Body of pancreas (tissue), 4 donors: ENCODE measurements around the gene ADH7. TPM values are rescaled to one million over a fixed set of nuclear protein-coding genes. Genes with fewer than 3 reads are reported as not detected.

ENCODE experiments used
- ATAC-seq: fragments of 150-250 bp; one replicate; pipeline ENCODE4 v1.9.1; 2016
- DNase-seq, 4 donors: peaks; one replicate each; pipeline ENCODE4 v3.0.0-alpha.2; 2019
- H3K27ac ChIP-seq, 4 donors: fragments of 200-600 bp; sonication (generic); 1 replicate in 3 of 4; 2 replicates in 1 of 4; pipeline versions ENCODE4 v1.5.1 to v1.6.1; 2016 to 2019; ENCODE audit warnings: mild to moderate bottlenecking in 1 of 4, mixed read lengths in 1 of 4, moderate library complexity in 1 of 4
- H3K27me3 ChIP-seq, 2 donors: fragments of 200-600 bp; sonication (generic); one replicate each; pipeline ENCODE4 v1.6.0; 2016; ENCODE audit warnings: mild to moderate bottlenecking in 1 of 2
- H3K36me3 ChIP-seq, 2 donors: fragments of 200-600 bp; sonication (generic); replicated peaks in 1 of 2; 2 replicates each; pipeline ENCODE4 v1.5.1; 2016; ENCODE audit warnings: low read depth in 2 of 2; ENCODE audit not compliant: insufficient read depth in 1 of 2
- H3K4me1 ChIP-seq: fragments of 200-600 bp; sonication (generic); one replicate; pipeline ENCODE4 v1.6.0; 2016
- H3K4me3 ChIP-seq, 2 donors: fragments of 200-600 bp; sonication (generic); 1 replicate in 1 of 2; 2 replicates in 1 of 2; pipeline ENCODE4 v1.5.1; 2016 to 2019
- H3K9me3 ChIP-seq, 3 donors: fragments of 200-600 bp; sonication (generic); 1 replicate in 2 of 3; 2 replicates in 1 of 3; pipeline ENCODE4 v1.5.1; 2016
- POLR2A ChIP-seq, 3 donors: fragments of 450-650 bp; IDR thresholded peaks; one replicate each; pipeline ENCODE4 v1.6.1; 2016; ENCODE audit warnings: antibody characterized with exemption in 3 of 3, mild to moderate bottlenecking in 2 of 3
- WGBS, 2 donors: methylation state at CpG; one replicate each; pipeline ENCODE4 v1.1.5; 2017; 5-methylcytosine and 5-hydroxymethylcytosine counted together
- intact Hi-C: fragments of 100-400 bp; cut with DNase I; formaldehyde crosslinking; loops from one replicate; pipeline ENCODE4 v1.15.1; 2023
- total RNA-seq, 2 donors: library from RNA; depleted of rRNA; stranded (reverse); fragments of >200 nt; gene quantifications; one replicate each; pipeline ENCODE4 v1.1.0, GENCODE V29; 2016
- TF ChIP-seq, protein P1 (sequence below), 7 experiments: fragments of 450-650 bp in 4 of 7; fragments of 200-600 bp in 3 of 7; sonication (generic) in 3 of 7; IDR thresholded peaks; one replicate each; pipeline ENCODE4 v1.5.1; 2016 to 2019; ENCODE audit warnings: antibody characterized with exemption in 7 of 7

Gene ADH7
- total RNA-seq, 2 donors from 2014 or later, result not detected

DNA sequence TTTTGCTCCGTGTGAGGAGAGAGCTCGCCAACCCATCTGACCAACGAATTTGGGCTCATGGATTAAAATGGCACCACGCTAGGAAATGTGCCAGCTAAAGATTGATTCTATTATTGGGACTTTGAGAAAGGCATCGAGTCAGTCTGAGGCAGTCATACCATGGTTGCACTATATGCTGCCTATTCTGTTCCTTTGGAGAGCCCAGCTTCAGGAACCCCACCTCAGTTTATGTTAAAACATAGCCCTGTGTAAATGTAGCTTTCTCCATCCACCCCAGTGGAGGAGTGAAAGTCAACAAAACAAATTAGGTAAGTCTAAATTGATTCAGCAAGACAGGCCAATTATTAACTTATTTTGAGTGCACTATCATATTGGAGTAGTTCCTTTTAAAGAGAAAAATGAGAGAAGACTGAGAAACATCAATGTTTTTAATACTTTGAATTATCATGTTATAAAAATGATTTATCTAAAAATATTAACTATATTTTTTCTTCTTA lies 24.5 kb upstream of the ADH7 start:
- H3K4me3 ChIP-seq, result no peak overlapping the region
- no peak overlapping the region for H3K27ac ChIP-seq
- DNase-seq, result no peak
- ATAC-seq, result no peak
- intact Hi-C loops, result loop anchor here (5.0 kb wide), 1 partner anchor 342 kb away; no protein-coding TSS in a partner anchor
- H3K36me3 ChIP-seq, result no peaks in the 10 kb centered on the region
- TF ChIP-seq, protein P1, sequence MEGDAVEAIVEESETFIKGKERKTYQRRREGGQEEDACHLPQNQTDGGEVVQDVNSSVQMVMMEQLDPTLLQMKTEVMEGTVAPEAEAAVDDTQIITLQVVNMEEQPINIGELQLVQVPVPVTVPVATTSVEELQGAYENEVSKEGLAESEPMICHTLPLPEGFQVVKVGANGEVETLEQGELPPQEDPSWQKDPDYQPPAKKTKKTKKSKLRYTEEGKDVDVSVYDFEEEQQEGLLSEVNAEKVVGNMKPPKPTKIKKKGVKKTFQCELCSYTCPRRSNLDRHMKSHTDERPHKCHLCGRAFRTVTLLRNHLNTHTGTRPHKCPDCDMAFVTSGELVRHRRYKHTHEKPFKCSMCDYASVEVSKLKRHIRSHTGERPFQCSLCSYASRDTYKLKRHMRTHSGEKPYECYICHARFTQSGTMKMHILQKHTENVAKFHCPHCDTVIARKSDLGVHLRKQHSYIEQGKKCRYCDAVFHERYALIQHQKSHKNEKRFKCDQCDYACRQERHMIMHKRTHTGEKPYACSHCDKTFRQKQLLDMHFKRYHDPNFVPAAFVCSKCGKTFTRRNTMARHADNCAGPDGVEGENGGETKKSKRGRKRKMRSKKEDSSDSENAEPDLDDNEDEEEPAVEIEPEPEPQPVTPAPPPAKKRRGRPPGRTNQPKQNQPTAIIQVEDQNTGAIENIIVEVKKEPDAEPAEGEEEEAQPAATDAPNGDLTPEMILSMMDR (IDR thresholded peaks at IDR 0.05), result no peak
- TF ChIP-seq POLR2A (IDR thresholded peaks at IDR 0.05), result no peak
- no peaks in the 10 kb centered on the region for H3K9me3 ChIP-seq
- no peaks in the 10 kb centered on the region for H3K27me3 ChIP-seq
- 79 to 81% methylated on average over 5 of the region's 5 CpGs for WGBS, 2 donors
- no peaks in the 10 kb centered on the region for H3K4me1 ChIP-seq

GRCh38 chr4:99458911-99459447 lies 23.8 kb upstream of the ADH7 start:
- intact Hi-C loops, result loop anchor here (5.0 kb wide), 1 partner anchor 342 kb away; no protein-coding TSS in a partner anchor
- 81 to 83% methylated on average over 6 of the region's 6 CpGs for WGBS, 2 donors
- no peaks in the 10 kb centered on the region for H3K27me3 ChIP-seq
- no peaks in the 10 kb centered on the region for H3K4me1 ChIP-seq
- DNase-seq (no peak), ATAC-seq (no peak)
- H3K9me3 ChIP-seq, result no peaks in the 10 kb centered on the region
- no peak overlapping the region for H3K27ac ChIP-seq
- no peak overlapping the region for H3K4me3 ChIP-seq
- H3K36me3 ChIP-seq, result no peaks in the 10 kb centered on the region
- TF ChIP-seq, protein P1 (IDR thresholded peaks at IDR 0.05), result no peak
- TF ChIP-seq POLR2A (IDR thresholded peaks at IDR 0.05), result no peak

DNA sequence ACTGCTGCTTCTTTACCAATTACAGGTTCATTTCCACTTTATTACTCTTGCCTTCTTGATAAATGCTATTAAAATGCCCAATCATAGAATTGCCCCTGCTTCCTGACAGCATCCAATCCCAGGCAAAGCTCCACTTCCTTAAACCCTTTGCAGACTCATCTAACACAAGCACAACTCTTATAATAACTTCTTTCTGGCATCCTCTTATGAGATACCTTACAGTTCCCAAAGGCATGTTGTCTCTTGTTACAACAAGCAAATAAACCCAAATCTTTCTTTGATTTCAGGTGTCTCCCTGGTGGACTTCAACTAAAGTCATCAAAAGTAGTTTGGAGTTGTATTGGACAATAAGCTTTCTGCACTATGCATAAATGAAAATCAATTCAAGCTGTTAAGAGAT lies 22.5 kb upstream of the ADH7 start:
- ATAC-seq, result no peak
- H3K36me3 ChIP-seq, result no peaks in the 10 kb centered on the region
- H3K9me3 ChIP-seq, result no peaks in the 10 kb centered on the region

DNA sequence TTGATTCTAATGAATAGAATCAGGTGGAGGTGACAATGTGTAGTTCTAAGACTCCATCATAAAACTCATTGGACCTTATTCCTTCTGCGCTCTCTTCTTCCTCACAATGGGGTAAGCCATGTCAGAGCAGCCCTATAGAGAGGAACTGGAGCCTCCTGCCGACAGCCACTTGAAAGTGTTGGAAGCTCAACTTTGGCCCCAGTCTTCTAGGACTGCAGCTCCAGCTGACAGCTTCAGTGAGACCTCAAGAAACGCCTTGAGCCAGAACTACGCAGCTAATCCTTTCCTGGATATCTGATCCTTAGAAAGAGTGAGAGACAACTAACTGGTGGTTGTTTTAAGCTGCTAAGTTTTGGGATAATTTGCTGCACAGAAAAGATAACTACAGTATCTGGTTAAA lies 22.1 kb upstream of the ADH7 start:
- WGBS, 2 donors, result 85 to 93% methylated on average over 4 of the region's 4 CpGs
- Histone ChIP-seq H3K27ac (no peak overlapping the region), H3K4me1 (no peaks in the 10 kb centered on the region), H3K36me3 (no peaks in the 10 kb centered on the region), H3K27me3 (no peaks in the 10 kb centered on the region), H3K9me3 (no peaks in the 10 kb centered on the region), H3K4me3 (no peak overlapping the region)
- intact Hi-C loops, result loop anchor here (5.0 kb wide), 1 partner anchor 340 kb away; no protein-coding TSS in a partner anchor
- DNase-seq, result no peak
- no peak for ATAC-seq
- no peak for TF ChIP-seq POLR2A (IDR thresholded peaks at IDR 0.05)
- TF ChIP-seq, protein P1 (IDR thresholded peaks at IDR 0.05), result no peak

More for the DNA sequence above, 22.5 kb upstream of the ADH7 start:
- Histone ChIP-seq H3K4me1 (no peaks in the 10 kb centered on the region), H3K27me3 (no peaks in the 10 kb centered on the region), H3K4me3 (no peak overlapping the region), H3K27ac (no peak overlapping the region)
- intact Hi-C loops, result loop anchor here (5.0 kb wide), 1 partner anchor 340 kb away; no protein-coding TSS in a partner anchor
- DNase-seq, result no peak
- TF ChIP-seq POLR2A (IDR thresholded peaks at IDR 0.05), result no peak
- TF ChIP-seq, protein P1 (IDR thresholded peaks at IDR 0.05), result no peak

DNA sequence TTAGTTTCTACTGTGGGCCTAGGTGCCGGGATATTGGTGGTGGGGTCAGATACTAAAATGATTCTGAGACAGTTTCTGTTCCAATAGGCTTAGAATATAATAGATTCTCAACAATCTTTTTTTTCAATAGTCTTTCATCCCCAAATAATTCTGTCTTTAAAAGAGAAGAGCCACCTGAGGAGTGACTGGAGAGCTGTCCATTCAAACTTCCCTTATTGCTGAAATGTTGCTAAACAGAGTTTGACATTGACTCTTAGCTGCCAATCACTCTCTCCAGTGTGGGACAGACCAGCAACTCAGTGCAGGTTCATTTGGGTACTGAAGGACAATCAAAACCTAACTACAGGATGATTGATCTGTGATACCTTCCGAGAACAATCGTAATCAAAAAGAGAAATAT lies 12.4 kb upstream of the ADH7 start:
- DNase-seq (no peak), ATAC-seq (no peak)
- H3K9me3 ChIP-seq, result no peaks in the 10 kb centered on the region
- no peaks in the 10 kb centered on the region for H3K27me3 ChIP-seq
- 88 to 90% methylated on average over 3 of the region's 3 CpGs for WGBS, 2 donors
- intact Hi-C loops, result no loop called here
- no peaks in the 10 kb centered on the region for H3K36me3 ChIP-seq
- TF ChIP-seq, protein P1 (IDR thresholded peaks at IDR 0.05), result no peak
- H3K4me1 ChIP-seq, result no peaks in the 10 kb centered on the region
- H3K4me3 ChIP-seq, result no peak overlapping the region
- no peak overlapping the region for H3K27ac ChIP-seq
